NCI-H2196 treated with DMSO at 0.1 percent for 48 hours (cell line): ENCODE results near the gene RELB.

Experiments
- DNase-seq: peaks from one replicate; lab custom pipeline; 2025; ENCODE audit not compliant: unreplicated experiment; lab: John Stamatoyannopoulos, UW

RELB gene

DNA sequence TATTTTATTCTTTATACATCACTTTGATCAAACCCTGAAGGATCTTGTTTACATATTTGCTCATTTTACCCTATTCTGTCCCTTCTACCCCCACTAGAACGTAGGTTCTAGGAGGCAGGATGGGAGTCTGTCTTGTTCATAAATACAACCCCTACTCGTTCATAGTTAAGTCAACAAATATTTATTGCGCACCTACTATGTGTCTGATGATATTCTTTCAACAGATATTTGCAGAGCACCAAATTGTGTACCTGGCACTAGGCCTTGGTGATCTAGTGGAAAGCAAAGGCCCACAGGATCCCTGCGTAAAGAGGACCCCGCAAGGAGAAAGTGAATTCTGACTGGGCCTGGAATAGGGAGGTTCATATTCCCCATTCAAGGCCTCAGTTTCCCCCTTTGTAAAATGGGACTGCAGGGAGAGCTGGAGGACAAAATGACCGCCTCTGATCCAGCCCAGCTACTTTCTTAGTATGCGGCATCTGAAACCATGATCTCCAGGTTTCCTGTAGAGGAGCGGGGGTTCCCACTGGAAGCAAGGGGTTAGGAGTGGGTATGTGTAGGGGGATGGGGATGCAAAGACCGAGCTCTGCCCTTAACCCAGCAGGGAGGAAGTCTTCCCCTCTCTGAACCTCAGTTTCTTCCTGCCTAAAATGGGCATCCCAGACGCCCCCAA lies 77.3 kb downstream of the RELB start:
- no peak for DNase-seq

DNA sequence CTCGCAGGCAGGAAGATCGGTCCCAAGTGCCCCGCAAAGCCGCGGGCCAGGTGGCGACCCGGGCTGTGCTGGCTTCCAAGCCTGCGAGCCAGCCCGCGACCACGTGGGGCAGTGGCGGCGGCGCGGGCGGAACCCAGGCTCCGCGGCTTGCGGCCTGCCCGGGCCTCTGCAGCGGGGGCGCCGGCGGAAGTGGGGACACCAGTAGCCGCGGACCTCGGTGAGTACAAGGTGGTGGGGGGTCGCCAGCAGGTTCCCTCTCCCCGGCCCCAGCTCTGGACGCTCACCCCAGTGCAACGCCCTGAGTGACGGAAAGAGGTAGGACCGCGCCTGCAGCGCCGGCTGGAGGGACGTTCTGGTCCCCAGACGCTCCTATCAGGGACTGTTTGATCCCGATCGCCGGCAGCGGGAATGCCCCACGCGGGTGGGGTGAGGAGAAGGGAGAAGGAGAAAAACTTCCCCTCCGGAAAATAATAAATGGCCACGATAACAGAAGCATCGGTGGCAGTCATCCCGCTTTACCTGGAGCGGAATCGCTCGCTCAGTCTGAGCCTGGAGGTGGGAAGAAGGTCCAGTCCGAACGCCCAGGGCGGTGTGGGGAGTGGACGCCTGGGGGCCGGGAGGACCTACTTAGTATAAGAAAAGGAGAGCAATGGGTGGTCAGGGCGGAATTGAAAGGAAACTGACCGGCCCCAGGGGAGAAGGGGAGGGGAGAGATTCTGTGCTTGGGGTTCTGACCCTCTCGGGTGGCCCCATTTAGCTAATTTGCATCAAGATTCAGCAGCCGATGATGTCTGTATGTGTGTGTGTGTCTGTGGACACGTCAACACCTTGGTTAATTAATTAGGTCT lies 78.0 kb downstream of the RELB start, which contains the start of gene GEMIN7:
GEMIN7 (plus strand) TSS at position 198 of the 848 bp plus-strand sequence. CDS start 10,855 bp downstream, outside the sequence.
- DNase-seq = peak; percentile 54

- no peak for DNase-seq
Measured at GRCh38 chr19:45079911-45080370, 78.7 kb downstream of the RELB start.

GRCh38 chr19:45082170-45082569 lies 80.9 kb downstream of the RELB start:
- no peak for DNase-seq

DNA sequence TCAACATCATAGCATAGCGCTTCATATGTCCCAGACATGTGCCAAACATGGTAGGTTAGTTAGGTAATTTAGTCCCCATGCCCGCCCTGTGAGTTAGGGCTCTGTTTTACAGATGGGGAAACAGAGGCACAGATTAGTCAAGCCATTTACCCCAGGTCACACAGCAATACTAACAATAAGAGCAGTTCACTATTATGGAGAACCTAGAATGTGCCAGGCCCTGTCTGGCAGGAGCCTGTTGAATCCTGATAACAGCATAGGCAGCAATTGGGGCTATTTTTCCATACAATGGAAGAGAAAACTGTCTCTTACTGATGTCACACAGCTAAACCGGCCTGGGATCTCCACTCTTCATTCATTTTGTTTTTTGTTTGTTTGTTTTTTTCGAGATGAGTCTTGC lies 85.2 kb downstream of the RELB start:
- no peak for DNase-seq

DNA sequence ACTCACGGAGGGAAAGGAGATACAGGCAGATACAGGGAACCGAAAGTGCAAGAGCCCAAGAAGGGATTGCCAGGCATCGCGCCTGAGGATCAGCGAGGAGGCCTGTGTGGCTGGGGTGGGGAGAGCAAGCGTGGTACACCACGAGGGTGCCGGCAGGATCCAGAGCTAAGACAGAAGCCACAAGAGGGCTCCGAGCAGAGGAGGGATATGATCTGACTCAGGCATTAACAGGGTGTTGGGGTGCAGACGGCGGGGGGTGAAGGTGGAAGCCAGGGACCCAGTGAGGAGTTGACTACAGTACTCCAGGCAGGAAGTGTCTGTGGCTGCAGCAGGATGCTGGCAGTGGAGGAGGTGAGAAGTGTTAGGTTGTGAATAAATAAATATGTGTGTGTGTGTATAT lies 86.3 kb downstream of the RELB start:
- no peak for DNase-seq
